T-helper 1 cell treated with Interleukin-12 subunit alpha and Interleukin-12 subunit beta and Interleukin-4 antibody, amounts not matched to agents 30 ng/mL and 1 ng/mL, for 36 hours (primary cell): ENCODE data around the gene DHX35. TPM values are rescaled to one million over a fixed set of nuclear protein-coding genes. Genes with fewer than 3 reads are reported as not detected.

Experiments
- intact Hi-C: fragments of 100-400 bp; cut with micrococcal nuclease; formaldehyde crosslinking; loops from one replicate; pipeline ENCODE4 v1.15.1; 2024
- total RNA-seq: library from RNA; stranded (reverse); gene quantifications from 2 replicates; pipeline ENCODE4 v1.2.3, GENCODE V29; 2022

Gene DHX35, protein sequence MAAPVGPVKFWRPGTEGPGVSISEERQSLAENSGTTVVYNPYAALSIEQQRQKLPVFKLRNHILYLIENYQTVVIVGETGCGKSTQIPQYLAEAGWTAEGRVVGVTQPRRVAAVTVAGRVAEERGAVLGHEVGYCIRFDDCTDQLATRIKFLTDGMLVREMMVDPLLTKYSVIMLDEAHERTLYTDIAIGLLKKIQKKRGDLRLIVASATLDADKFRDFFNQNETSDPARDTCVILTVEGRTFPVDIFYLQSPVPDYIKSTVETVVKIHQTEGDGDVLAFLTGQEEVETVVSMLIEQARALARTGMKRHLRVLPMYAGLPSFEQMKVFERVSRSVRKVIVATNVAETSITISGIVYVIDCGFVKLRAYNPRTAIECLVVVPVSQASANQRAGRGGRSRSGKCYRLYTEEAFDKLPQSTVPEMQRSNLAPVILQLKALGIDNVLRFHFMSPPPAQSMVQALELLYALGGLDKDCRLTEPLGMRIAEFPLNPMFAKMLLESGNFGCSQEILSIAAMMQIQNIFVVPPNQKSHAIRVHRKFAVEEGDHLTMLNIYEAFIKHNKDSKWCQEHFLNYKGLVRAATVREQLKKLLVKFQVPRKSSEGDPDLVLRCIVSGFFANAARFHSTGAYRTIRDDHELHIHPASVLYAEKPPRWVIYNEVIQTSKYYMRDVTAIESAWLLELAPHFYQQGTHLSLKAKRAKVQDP
- total RNA-seq = 9.7 and 9.8 TPM in 2 replicates

DNA sequence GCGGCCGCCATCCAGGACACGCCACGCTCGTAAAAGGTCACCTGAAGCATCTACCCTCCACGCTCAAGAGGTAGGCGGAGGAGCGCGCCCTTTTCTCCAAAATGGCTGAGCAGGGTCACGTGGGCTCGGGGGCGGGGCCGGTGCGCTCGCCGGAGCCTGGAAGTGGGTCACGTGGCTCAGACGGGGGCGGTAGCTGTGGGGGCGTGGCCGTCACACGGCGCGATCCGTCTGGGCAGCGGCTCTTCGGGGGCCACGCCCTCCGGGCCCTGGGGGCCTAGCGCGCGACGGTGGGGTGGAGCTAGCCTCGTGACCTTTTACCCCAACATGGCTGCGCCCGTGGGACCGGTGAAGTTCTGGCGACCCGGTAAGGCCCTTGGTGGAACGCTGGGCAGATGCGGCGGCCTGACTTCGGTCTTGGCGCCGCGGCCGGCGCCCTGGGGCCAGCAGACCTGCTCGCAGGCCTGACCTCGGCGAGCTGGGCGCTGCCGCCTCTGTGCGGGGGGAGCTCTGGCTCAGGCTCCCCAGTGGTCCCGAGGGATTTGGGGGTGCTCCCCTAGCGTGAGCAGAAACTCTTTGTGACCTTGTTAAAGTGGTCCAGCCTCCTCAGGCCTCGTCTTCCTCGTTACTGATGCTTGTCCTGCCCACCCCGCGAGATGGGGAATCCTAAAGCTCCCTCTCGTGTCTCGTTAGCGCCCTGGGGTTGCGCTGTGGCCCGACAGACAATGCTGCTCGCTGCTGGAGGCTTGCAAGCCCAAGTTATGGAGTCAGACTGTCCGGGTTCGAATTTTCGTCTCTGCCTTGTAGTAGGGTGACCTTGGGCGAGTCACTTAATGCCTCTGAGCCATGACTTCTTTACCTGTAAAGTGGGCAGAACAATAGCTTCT is at the start of gene DHX35:
DHX35 (plus strand) TSS at position 301 of the 884 bp plus-strand sequence; CDS start at position 325, 24 bp downstream.
- intact Hi-C loops = loop anchor here (1.0 to 5.0 kb wide), 9 partner anchors 36 to 490 kb away; partner anchors contain the start of genes ACTR5, FAM83D, PPP1R16B and RALGAPB

DNA sequence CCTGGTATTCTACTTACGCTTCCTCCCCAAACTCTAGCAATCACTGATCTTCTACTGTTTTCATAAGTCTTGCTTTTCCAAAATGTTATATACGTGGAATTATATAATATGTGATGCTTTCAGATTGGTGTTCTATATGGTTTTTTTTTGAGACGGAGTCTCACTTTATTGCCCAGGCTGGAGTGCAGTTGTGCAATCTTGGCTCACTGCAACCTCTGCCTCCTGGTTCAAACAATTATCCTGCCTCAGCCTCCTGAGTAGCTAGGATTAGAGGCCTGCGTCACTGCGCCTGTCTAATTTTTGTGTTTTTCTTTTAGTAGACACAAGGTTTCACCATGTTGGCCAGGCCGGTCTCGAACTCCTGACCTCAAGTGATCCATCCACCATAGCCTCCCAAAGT is 46.8 kb upstream of the DHX35 start:
- intact Hi-C loops = no loop called here

DNA sequence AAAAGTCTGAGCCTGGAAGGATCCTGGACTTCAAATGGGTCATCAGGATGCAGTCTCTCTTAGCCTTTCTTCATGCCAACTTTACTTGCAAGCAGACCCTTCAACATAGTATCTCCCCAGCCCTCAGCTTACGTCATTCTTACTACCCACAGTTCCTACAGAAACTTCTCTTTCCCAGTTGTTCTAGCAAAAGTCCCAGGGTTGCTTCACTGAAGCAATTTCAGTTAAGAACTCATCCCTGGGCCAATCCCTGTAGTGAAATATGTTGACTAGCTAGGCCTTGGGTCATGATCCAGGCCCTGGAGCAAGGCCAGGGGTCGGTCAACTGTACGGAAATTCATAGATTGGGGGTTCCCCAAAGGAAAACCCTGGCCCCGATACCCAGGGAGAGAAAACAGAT is 44.5 kb upstream of the DHX35 start:
- intact Hi-C loops = no loop called here

DNA sequence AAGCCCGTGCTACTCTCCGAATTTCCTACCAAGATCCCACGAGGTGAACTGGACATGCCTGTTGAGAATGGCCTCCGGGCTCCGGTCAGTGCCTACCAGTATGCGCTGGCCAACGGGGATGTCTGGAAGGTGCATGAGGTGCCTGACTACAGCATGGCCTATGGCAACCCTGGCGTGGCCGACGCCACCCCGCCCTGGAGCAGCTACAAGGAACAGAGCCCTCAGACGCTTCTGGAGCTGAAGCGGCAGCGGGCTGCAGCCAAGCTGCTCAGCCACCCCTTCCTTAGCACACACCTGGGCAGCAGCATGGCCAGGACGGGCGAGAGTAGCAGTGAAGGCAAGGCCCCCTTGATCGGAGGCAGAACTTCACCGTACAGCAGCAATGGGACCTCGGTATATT is 44.0 kb upstream of the DHX35 start:
- intact Hi-C loops = no loop called here

DNA sequence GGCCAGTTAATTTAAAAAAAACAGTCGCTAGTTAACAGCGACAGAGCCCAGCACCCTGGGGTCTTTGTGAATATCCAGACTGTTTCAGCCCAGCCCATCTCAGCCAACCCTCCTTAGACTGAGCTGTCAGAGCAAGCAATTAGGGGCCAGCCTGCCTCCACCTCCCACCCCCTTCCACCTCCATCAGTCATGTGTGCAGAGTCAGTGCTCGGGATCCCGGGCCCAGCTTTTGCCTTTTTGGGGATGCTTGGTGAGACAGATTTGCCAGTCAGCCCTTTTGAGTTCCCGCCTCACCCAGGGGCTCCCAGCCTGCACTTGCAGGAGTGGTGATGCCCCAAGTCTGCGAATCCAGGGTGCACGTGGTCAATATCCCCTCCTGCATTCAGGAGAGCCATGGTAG is 42.5 kb upstream of the DHX35 start:
- intact Hi-C loops = no loop called here

DNA sequence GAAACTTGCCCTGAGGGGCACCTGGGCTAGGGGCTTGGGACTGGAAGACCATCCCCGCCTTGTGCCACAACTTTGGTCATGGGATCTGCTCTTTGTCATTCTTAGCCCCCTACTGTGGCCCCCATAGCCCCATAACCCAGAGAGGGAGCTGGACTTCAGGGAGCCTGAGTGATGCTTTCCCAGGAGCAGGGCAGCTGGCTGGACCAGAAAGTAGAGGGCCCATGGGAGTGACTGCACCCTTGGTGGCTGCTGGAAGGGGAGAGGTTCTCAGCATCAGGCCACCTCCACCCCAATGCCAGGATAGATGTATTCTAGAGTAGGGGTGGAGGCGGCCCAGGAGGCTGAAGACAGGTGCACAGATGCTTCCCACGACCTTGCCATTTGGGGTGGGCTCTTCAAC is 41.7 kb upstream of the DHX35 start:
- intact Hi-C loops = no loop called here

DNA sequence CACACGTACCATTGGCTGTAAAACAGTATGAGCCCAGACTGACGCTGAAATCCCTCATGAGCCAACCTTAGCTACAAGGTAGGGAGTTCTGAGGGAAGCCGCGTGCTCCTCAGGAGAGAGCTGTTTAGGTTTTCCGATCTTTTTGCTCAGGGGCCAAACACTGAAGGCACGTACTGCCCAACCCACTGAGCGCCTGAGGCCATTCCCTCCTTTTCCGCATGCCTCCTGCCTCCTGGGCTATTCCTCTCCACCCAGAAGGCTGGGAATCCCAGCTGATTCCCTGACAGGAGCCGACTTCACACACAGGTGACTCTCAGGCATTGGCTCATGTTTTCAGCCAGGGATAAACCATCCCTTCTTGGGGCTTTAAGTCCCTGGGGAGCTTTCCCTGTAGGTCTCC is 41.3 kb upstream of the DHX35 start:
- intact Hi-C loops = no loop called here

DNA sequence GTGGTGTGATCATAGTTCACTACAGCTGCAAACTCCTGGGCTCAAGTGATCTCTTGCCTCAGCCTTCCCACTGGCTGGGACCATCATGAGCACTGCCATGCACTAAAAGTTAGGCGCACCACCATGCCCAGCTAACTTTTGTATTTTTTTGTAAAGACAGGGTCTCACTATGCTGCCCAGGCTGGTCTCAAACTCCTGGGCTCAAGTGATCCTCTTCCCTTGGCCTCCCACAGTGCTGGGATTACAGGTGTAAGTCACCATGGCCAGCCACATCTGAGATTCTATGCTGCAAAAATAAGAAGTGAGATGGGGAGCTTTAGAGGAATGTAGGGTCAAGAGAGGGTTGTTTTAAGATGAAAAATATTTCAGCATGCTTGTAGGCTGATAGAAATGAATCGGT is 37.4 kb upstream of the DHX35 start:
- intact Hi-C loops = no loop called here

DNA sequence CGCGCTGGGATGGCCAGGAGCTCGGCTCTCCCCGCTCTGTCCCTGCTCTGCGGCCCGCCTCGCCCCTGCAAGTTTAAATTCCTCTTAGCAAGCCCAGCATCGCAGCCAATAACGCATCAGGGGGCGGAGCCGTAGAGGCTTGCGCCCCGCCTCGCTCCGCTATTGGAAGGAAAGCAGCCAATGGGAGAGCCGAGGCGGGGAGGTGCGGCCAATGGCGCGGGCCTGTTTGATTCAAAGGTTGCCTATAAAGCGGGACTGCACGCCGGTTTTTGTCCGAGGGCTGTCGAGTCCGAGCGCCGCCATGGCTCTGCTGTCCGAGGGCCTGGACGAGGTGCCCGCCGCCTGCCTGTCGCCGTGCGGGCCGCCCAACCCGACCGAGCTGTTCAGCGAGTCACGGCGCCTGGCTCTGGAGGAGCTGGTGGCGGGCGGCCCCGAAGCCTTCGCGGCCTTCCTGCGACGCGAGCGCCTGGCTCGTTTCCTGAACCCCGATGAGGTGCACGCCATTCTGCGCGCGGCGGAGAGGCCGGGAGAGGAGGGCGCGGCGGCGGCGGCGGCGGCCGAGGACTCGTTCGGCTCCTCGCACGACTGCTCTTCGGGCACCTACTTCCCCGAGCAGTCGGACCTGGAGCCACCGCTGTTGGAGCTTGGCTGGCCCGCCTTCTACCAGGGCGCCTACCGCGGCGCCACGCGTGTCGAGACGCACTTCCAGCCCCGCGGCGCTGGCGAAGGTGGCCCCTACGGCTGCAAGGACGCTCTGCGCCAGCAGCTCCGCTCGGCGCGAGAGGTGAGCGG is 35.8 kb upstream of the DHX35 start, which contains the start of gene FAM83D:
FAM83D (plus strand) TSS at position 276 of the 792 bp plus-strand sequence; CDS start at position 302, 26 bp downstream.
- intact Hi-C loops = loop anchor here (1.0 kb wide), 7 partner anchors 36 to 480 kb away; partner anchors contain the start of genes ACTR5, DHX35 and PPP1R16B

DNA sequence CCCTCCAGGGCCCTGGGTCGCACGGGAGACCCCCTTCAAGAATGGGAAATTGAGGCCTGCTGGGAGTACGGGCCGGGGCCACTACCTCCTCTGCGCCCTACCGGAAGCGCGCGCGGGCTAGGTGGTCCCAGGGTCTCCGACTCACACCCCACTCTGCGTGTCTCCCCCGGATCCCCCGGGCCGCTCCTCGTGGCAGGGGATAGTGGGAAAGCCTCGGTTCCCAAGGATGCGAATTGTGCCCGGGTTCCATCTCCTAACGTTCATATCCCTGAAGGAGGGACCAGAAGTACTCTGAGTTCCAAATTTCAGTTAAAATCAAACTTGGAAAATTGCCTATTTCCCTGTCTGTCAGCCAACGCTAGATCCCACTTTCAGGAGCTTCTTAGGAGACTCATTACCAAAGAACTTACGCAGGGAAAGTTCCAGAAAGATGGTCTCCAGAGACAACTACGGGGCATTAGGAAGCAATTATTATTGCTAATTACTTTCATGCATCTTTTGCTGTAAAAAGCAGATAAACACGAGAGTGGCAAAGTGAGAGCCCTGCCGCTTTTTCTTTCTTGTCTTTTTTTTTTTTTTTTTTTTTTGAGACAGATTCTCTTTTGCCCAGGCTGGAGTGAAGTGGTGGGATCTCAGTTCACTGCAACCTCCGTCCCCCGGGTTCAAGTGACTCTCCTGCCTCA is 35.1 kb upstream of the DHX35 start:
- intact Hi-C loops = loop anchor here (1.0 kb wide), 7 partner anchors 35 to 481 kb away; partner anchors contain the start of genes ACTR5, DHX35 and PPP1R16B

DNA sequence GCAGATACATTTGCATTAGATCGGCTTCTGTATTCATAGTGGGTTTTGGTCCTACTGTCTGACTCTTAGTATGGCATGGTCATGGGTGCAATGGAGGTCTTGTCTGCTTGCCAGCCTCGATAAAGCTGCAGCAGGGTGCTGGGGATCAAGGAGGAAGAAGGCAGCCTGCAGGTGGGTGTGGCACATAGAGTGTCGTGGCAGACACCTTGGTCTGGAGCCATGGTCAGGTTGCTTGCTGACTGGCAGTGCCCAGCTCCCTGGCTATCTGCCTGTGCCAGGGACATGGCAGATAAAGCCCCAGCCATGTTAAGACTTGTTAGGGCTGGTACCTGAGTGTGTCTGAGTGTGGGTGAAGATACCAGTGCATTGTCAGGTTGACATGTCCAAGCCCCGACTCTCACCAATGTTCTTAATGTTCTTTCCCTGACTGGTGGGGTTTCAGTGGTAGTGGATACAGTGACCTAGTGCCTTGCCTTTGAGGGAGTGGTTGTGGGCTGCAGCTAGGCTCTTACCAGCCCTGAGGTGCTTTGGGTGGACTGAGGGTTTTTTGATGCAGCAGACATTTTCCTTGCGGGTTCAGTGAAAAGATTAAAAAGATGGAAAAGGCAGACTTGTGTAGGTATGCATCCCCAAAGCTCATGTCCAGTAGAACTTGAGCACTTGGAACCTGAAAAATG is 34.1 kb upstream of the DHX35 start:
- intact Hi-C loops = no loop called here

DNA sequence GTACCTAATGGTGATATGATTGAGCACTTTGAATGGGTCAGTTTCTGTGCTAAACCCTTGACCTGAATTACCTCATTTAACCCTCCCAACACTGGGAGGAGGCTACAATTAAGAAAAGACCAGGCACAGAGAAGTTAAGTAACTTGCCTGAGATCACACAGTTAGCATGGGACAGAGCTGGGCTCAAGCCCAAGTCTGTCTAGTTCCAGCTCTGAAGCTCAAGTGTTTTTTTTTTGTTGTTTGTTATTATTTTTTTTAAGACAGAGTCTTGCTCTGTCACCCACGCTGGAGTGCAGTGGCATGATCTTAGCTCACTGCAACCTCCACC is 31.9 kb upstream of the DHX35 start:
- intact Hi-C loops = no loop called here

DNA sequence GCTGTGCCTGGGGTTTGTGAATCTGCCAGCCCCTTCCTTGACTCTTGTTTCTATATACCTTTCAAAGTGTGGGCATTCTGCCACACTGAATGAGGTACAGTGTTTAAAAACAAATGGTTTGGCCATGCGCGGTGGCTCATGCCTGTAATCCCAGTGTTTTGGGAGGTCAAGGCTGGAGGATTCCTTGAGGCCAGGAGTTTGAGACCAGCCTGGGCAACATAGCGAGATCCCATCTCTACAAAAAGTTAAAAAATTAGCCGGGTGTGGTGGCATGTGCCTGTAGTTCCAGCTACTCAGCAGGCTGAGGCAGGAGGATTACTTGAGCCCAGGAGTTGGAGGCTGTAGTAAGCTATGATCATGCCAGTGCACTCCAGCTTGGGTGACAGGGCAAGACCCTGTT is 30.2 kb upstream of the DHX35 start:
- intact Hi-C loops = no loop called here

DNA sequence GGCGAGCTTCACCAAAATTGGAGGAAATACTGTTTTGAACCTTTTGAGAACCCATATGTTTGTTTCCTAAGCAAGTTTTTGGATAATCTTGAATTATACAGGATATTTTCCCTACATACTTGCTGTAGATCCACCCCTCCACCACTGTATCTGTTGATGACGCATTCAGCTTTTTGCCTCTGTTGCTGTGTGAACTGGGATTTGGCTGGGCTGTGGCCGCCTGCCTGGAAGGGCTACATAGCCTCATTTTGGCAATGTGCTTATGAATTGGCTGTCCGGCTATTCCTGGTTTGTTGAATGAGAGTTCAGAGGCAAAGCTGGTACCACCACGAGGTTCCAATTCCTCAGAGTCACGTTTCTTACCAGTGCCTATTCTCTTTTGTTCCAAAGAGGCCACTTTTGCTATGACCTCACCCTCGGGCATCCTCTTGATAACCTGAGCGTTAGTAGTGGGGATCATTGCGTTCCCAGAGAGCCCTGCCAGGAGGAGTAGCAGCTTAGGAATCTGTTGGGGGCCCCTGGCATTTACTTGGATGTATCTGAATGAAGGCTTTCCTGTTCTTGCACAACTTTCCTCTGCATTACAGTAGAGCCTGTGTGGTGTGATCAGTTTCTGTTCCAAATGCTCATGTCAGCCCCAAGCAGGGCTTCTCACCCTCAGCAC is 29.6 kb upstream of the DHX35 start:
- intact Hi-C loops = no loop called here

DNA sequence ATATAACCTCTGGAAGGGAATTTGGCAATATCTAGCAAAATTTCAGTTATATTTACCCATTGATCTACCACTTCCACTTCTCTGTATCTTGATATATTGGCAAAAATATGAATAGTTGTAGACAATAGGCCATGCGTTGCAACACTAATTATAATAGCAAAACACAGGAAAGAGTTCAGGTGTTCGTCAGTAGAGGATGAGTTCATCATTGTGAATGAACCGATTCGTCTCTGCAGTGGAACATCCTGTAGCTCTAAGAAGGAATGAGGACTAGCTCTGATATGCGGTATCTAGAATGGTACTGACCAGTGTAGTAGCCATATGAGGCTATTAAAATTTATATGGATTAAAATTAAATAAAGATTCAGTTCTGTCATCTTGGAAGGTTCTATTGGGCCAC is 27.6 kb upstream of the DHX35 start:
- intact Hi-C loops = no loop called here

DNA sequence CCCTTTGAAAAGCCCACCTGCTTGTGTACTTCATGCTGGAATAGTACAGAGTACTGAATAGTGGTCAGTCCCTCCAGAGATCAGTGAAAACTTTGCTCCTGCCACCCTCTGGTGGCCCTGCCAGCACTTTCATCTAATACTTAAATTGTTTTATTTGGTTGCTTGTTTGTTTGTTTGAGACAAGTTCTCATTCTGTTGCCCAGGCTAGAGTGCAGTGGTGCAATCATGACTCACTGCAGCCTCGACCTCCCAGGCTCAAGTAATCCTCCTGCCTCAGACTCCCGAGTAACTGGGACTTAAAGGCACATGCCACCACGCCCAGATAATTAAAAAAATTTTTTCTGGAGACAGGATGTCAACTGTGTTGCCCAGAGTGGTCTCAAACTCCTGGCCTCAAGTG is 26.9 kb upstream of the DHX35 start:
- intact Hi-C loops = no loop called here

DNA sequence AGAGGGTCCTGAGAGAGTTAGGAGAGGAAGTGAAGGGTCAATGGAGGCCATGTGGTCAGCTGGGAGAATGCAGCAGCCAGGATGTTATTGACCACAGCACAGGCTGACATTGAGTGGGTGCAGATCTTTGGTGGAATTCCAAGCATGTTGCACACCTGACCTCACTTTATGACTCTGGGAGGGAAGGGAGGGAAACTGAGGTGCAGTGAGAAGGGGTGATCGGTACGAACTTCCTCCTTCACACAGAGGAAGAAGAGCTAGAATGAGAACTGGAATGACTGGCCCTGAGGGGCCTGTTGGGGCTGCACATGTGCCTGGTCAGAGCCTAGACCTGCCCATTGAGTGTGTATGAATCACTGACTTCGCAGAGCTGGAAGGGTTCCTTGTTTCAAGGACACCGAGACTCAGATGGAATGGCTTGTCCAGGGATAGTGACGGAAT is 26.2 kb upstream of the DHX35 start:
- intact Hi-C loops = no loop called here

DNA sequence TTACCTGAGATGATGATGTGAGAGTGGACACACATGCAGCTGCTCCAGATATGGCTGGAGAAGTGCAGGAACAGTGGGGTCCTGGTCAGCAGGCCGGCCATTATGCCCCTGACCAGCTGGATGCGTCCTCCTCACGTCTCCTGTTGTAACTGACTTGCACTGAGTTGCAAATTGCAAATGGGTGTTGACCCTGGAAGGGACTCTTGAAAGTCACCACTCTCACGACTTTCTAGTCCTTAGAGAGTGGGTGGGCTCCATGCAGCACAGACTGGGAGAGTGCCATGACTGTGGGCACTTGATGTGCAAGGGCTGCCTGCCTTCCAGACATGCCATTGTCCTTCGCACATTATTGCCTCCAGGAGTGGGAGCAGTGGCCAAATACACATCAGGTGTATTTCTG is 25.1 kb upstream of the DHX35 start:
- intact Hi-C loops = no loop called here

DNA sequence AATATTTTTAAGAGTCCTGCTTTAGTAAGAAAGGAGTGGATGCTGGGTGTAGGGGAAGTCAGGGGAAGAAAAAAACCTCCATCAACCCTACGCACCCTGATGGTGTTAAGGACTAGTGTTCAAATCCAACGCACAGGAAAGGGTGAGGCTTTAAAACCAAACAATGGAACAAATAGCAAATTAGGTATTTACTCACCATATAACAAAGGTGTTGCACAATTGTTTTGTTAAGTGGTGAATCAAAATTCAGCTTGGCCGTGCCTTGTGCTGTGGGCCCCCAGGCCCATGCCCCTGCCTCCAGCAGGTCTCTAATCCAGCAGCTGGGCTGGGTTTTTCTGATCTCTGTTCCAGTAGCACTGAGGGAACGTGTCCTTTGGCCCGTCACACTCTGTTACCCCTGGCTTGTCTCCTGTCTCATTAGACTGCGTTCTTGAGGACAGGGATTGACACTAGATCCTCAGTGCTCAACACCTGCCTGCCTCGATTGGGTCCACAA is 24.1 kb upstream of the DHX35 start:
- intact Hi-C loops = no loop called here
